Measurements from ENCODE around the gene RAET1L.
"Not testable (repeated sequence)": the region's sequence is repeated elsewhere in the genome, so short reads cannot be mapped to it uniquely, and the experiment has no call there.

Gene RAET1L, protein sequence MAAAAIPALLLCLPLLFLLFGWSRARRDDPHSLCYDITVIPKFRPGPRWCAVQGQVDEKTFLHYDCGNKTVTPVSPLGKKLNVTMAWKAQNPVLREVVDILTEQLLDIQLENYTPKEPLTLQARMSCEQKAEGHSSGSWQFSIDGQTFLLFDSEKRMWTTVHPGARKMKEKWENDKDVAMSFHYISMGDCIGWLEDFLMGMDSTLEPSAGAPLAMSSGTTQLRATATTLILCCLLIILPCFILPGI

DNA sequence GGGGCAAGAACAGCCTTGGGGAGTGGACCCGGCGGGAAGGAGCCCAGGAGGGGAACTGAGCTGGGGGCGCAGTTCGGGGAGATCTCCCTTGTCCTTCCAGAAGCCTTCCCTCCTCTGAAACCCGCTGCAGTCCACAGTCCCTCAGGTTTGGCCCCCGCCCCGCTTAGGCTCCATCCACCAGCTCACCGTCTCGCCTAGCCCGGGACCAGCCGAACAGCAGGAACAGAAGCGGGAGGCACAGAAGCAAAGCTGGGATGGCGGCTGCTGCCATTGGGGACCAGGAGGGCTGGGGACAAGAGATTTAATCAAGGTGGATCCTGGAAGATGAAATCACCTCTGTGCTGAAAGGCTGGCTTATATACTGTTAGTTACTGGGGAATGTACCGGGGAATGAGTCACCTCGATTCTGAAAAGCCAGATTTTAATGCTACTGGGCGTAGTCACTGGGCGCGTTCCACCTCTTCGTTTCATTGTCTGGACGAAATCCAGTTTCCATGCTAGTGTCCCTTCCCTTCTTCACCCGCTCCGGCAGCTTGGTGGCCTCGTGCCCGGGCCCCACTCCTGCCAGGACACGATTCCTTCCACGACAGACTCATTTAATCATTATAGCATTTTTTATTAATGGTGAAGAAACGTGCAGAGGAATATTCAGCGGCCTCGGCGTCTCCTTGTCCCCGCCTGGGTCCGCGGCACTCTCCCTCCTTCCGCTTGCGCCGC lies at the start of gene RAET1L:
Gene RAET1L, minus strand, starts transcription at position 332 of the 717 bp plus-strand sequence. Its CDS starts 61 bp downstream, at position 271.
- DNase-seq, result no peak

GRCh38 chr6:150075034-150075421 lies 49.7 kb upstream of the RAET1L start:
- no peak for DNase-seq

DNA sequence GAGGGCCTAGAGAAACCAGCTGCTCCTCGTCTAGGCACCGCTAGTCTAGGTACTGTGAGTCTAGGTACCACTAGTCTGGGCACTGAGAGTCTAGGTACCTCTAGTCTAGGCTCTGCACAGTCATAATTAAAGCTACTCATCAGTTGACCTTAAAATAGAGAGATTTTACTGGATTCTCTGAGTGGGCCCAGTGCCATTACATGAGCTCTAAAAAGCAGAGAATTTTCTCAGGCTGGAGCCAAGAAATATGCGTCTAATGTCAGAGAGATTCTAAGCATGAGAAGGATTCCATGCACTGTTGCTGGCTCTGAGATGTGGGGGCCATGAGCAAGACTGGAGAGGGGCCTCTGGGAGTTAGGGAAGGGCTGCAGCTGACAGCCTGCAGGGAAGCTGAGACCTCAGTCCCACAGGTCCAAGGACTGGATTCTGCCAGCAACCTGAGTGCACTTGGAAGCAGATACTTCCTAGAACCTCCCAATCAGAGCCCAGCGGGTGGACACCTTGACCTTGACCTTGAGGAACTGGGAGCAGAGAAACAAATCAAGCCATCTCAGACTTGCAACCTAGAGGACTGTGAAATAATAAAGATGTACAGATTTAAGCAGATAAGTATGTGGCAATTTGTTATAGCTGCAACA lies 49.2 kb upstream of the RAET1L start:
- not testable (repeated sequence) for DNase-seq

- DNase-seq, result no peak
Measured at GRCh38 chr6:150072201-150072600, 46.9 kb upstream of the RAET1L start.

DNA sequence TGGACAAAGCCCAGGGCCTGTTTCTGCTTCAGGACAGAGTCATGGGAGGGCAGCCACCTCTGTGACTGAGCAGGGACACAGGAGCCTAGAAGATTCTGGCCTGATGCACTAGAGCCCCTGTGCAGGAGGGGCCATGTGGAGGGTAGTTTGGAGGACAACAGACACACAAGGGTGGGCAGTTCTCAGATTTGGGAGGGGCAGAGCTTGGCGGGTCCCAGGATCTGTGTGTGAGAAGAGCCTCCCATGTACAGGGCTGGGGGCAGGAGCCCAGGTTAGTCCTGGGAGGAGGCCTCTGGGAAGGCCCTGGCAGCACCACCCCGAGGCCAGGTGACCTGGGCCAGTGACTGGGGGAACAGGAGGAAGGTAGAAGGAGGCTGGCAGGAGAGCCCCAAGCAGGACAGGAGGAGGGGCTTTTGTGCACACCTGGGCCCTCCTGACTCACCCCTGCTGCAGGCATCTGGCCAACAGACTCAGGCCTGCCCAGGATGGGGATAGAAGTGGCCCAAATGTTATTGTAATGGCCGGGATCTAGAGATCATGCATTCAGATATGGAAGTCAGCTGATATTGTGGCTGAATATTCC lies 45.0 kb upstream of the RAET1L start:
- no peak for DNase-seq

DNA sequence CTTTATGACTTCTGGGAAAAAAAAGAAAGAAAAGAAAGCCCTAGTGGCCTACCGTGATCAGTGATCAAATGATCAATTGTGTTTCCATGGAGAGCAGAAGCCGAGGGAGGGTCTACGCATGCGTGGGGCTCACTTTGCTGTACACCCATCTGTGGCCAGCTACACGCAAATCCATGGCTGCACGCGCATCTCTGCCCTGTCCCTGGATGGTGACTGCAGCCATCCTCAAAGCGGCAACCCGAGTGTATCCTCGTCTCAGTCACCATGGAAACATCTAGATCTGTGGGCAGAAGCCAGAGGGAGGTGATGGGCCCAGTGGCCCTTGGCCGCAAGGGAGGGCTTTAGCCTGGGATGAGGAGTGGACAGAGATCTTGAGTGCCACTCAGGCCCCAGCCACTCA lies 44.4 kb upstream of the RAET1L start:
- no peak for DNase-seq

GRCh38 chr6:150068720-150069648 lies 43.7 kb upstream of the RAET1L start, which contains the start of gene ULBP3:
Gene ULBP3, minus strand, starts transcription at chr6:150069121. Its CDS starts 55 bp downstream, at chr6:150069066.
- DNase-seq, result peak; percentile 13 to 68 (median 56)

GRCh38 chr6:150068151-150068550 lies 42.8 kb upstream of the RAET1L start:
- no peak for DNase-seq

DNA sequence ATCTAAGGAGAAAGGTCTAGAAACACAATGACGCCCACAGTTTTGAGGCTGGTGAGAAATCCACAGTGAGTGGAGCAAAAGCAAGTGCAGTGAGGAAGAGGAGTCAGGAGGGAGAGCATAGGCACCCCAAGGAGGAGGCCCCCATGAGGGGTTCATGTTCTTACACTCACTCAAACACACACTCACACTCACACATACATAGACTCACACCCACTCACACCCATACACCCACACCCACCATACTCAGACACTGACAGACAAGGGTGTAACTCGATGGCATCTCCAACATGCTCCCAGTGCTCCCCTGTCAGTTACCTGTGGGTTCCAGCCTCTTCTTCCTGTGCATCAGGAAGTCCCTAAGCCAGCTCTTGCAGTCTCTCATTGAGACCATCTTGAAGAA lies 39.8 kb upstream of the RAET1L start:
- DNase-seq, result no peak

- DNase-seq, result no peak
Measured at GRCh38 chr6:150063640-150064039, 38.3 kb upstream of the RAET1L start.

GRCh38 chr6:150059973-150060372 lies 34.6 kb upstream of the RAET1L start:
- DNase-seq, result not testable (repeated sequence)

DNA sequence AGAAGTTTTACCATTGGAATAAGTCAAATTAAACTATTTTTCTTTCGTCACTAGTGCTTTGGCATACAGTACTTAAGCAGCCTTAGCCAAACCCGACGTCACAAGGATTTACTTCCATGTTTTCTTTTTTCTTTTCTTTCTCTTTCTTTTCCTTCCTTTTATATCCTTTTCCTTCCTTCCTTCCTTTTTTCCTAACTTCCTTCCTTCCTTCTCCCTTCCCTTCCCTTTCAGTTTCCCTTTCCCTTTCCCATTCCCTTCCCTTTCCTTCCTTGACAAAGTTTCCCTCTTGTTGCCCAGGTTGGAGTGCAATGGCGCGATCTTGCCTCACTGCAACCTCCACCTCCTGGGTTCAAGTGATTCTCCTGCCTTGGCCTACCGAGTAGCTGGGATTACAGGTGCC lies 33.7 kb upstream of the RAET1L start:
- DNase-seq, result no peak

DNA sequence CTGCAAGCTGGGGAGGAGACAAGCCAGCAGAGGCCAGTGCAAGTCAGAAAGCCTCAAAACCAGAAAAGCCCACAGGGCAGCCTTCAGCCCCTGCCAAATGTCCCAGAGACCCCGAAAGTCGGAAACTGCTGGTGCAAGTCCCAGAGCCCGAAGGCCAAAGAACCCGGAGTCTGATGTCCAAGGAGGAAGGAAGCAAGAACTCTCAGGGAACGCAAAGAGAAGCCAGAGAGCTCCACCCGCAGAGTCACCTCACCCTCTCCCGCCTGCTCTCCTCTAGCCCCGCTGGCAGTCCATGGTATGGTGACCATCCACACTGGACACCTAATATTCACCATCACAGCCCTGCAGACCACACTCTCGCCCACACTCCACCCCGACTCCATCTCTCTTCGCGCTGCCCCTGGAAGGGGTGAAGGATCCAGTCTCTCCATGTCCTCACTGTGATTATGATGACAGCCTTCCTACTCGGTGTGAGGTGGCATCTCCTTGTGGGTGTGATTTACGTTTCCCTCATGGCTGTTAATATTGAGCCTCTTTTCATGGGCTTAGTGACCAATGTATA lies 33.0 kb upstream of the RAET1L start:
- DNase-seq, result no peak

GRCh38 chr6:150057501-150057951 lies 32.2 kb upstream of the RAET1L start:
- no peak for DNase-seq

- DNase-seq, result no peak
Measured at GRCh38 chr6:150056916-150057315, 31.6 kb upstream of the RAET1L start.

DNA sequence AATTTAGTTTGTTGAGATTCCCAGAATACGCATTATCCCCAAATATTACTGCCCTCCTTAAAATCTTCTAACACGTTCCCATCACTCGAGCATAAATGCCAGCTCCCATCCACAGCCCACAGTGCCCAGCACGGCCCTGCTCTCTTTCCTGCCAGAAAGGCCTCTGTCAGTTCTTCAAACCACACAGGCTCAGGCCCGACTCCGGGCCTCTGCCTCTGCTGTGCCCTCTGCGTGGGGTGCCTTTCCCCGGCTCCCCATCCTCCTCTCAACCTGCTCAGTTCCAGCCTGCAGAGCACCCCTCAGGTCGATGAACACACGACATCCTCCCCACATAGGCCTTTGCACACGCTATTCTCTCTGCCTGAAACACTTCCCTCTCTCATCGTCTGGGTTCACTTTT lies 30.8 kb upstream of the RAET1L start:
- no peak for DNase-seq

- DNase-seq, result no peak
Measured at GRCh38 chr6:150055131-150055530, 29.8 kb upstream of the RAET1L start.

- DNase-seq, result no peak
Measured at GRCh38 chr6:150053450-150053849, 28.1 kb upstream of the RAET1L start.

- no peak for DNase-seq
Measured at GRCh38 chr6:150050846-150051245, 25.5 kb upstream of the RAET1L start.

DNA sequence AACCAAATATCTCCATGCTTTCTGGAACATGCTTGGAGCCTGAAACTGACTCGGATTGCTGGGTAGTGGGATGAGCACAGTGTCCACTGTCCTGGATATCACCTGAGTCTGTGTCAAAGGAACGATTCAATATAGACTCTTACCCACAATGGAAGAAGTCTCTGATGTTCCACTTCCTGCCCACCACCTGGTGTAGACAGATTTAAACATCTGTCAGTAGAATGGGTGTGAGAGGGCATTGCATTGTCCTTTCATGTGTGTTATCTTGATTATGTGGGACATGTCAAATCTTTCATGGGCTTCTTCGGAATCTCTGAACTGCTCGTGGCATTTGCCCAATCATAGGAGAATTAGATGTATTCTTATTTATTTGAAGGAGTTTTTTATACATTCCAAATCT lies 22.8 kb upstream of the RAET1L start:
- no peak for DNase-seq

GRCh38 chr6:150046943-150047342 lies 21.6 kb upstream of the RAET1L start:
- DNase-seq, result no peak

GRCh38 chr6:150044621-150045145 lies 19.4 kb upstream of the RAET1L start:
- DNase-seq, result no peak
